HL-60/S4 treated with retinoic acid at 250 ng/mL for 4 days and 3 days (cell line): ENCODE data around the gene MCOLN3.

Source experiments
- in situ Hi-C: fragments of 300-500 bp; cut with MboI; formaldehyde crosslinking; loops from 2 replicates; pipeline ENCODE4 v1.7.0; 2022; ENCODE audit warnings: low sequenced_read_pairs

The MCOLN3 gene

GRCh38 chr1:85048296-85049064 is at the start of gene MCOLN3:
Gene MCOLN3 (minus strand): TSS chr1:85048500. CDS start chr1:85045360, 3,140 bp downstream.
- in situ Hi-C loops = no loop called here

DNA sequence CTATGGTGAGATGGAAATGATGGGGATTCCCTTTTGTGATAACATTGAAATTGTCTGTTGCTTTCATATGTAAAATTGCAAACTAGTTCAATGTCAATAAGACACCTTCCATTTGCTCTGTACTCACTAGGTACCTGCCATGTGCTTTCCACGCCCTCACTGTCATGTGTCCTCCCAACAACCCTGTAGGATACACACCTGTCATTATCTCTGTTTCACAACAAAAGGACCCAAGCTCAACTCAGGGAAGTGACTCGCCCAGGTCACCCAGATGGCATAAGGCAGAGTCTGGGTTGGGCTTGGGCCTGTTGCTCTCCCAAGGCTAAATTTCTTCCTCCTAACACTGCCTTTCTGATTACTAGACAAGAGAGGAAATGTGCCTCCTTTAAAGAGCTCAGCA is 45.3 kb upstream of the MCOLN3 start:
- in situ Hi-C loops = no loop called here

DNA sequence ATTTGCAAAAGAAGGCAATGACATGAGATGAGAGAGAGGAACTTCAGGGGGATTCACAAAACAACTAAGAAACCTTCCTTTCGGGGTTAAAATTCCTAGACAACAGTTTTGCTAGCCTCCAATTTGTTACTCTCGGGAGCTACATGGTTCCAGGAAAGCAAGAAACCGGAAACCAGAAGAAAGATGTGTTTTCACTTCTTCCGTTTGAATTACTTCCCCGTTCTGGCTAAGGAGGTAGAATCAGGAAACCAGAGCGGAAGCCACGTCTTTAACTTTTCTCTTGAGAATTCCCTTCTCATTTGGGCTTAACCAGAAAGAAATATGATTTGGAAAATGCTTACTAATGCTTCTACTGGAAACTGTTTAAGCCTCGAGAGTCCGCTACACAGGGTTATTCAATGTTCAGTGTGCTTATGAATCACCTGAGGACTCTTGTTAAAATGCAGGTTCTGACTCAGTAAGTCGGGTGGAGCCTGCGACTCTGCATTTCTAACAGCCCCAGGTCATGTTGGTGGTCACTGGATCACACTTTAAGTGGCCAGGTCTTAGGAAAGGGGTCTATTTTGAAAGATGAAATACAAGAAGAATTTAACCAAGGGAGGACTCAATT is 43.5 kb upstream of the MCOLN3 start:
- in situ Hi-C loops = no loop called here

GRCh38 chr1:85090225-85090624 is 41.9 kb upstream of the MCOLN3 start:
- in situ Hi-C loops = no loop called here

DNA sequence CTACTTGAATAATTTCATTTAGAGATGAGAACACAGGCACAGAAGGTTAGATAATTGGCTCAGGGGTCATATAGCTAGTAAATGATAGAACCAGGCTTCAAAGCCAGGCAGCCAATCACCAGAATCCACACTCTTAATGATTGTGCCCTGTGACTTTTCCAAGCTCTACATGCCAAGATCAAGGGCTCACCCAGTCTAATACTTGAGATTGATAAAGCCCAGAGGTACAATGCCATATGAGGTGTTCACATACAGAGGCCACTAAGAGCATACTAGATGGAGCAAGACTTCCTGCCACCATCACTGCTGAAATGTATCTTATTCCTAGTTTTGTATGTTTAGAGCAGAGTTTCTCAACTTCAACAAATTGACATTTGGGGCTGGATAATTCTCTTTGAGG is 40.9 kb upstream of the MCOLN3 start:
- in situ Hi-C loops = no loop called here

- in situ Hi-C loops = no loop called here
These were observed 40.1 kb upstream of the MCOLN3 start for GRCh38 chr1:85088408-85088784.

DNA sequence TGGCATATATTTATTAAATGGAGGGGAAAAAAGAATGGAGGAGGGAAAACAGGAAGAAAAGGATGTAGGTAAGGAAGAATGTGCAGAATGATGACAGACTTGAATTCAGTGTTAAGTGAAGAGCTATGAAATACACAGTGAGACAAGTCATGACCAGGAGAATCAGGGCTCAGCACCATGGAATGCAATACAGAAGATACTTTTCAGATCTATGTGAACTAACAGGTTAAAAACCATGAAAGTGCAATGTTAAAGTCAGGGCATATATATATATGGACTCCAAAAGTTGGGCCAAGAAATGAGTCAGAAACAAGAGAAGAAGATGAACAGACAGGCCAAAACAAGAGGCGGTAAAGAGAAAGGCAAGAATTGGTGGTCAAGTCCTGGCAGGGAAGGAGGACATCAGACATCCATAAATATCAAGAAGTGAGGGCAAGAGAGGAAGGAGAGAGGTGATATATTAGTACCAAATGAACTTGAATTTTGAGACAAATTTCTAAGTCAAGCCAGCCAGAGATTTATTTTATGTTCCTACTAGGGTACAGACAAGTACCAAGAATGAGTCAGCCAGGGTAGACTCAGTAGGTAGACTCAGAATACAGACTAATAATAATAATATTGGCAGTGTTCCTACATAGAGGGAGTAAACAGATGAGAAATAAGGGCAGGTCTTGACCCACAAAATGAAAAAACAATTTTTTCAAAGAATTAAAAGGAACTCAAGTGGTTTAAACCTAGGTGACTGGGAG is 39.5 kb upstream of the MCOLN3 start:
- in situ Hi-C loops = no loop called here

- in situ Hi-C loops = no loop called here
These were observed 37.1 kb upstream of the MCOLN3 start for GRCh38 chr1:85085417-85085816.

- in situ Hi-C loops = no loop called here
These were observed 30.6 kb upstream of the MCOLN3 start for GRCh38 chr1:85078903-85079302.

- in situ Hi-C loops = no loop called here
These were observed 26.2 kb upstream of the MCOLN3 start for GRCh38 chr1:85074365-85074964.

- in situ Hi-C loops = no loop called here
These were observed 22.7 kb upstream of the MCOLN3 start for GRCh38 chr1:85070972-85071492.

DNA sequence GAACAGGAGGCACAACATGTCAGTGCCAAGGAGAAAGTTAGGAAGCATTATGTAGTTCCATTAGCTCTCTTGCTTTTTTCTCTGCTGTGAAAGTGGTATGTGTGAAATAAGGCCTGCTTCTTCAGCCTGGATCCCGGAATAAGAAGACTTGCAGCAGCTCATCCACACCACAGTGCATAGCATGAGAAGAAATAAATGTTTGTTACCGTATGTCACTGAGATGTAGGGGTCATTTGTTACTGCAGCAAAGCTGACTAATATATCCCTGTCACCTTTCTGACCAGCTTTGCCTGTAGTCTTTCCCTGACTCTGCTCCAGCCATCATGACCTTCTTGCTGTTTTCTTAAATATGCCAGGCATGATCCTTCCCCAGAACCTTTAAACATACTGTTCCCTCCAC is 20.5 kb upstream of the MCOLN3 start:
- in situ Hi-C loops = no loop called here

- in situ Hi-C loops = no loop called here
These were observed 17.2 kb upstream of the MCOLN3 start for GRCh38 chr1:85065550-85065949.

- in situ Hi-C loops = no loop called here
These were observed 14.2 kb upstream of the MCOLN3 start for GRCh38 chr1:85062425-85063026.

DNA sequence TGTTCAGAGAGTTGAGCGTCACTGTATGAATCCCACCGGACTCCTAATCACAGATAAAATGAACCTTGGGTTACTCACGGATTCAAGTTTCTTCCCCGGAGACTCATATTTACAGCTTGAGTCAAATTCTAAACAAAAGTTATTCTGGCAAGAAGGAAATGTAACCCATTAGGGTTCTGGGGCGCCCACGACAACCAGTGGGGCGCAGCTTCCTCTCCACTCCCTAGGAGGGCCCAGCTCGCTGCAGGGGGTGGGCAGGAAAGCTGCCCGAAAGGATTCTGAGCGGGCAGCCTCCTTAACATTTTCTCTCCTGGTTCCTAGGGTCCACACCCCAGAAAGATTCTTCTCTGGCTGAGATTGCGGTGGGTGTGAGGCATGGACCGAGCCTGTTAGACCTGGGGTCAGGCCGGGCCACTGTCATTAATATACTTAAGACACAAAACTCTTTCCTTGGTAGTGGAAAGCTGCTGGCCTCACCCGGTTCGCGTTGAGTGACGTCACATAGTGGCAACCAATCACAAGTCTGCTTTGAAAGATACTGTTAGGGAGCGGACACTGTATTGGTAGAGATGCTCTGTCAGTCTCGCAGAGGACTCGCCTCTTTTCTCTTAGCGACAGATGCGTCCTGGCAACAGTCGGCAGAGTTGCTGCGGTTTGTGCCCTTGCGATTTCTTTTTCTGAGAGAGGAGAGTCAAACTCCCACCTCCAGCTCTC is 13.6 kb upstream of the MCOLN3 start:
- in situ Hi-C loops = no loop called here

GRCh38 chr1:85060038-85060437 is 11.7 kb upstream of the MCOLN3 start:
- in situ Hi-C loops = no loop called here

DNA sequence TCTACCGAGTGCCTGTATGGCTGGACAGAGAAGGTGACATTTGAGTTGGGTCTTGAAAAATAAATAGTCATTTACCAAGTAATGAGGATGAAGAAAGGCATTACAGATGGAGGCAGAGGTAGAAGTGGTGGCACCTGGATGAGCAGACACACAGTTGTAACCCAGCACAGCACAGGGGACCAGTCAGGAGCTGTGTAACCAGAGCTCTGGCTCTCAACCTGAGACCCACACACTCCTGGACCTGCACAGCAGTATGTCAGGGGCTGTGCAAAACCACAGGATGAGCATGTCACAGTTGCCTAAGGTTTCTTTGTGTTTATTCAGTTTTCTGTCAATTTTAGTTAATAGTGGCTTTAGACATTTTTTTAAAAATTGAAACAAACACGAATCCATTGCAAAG is 11.3 kb upstream of the MCOLN3 start:
- in situ Hi-C loops = no loop called here

- in situ Hi-C loops = no loop called here
These were observed 10.5 kb upstream of the MCOLN3 start for GRCh38 chr1:85058786-85059185.

GRCh38 chr1:85058311-85058710 is 10.0 kb upstream of the MCOLN3 start:
- in situ Hi-C loops = no loop called here

- in situ Hi-C loops = no loop called here
These were observed 6.4 kb upstream of the MCOLN3 start for GRCh38 chr1:85054664-85055063.
